ENCODE data around the gene RNASEH1. TPM values are rescaled to one million over a fixed set of nuclear protein-coding genes. Genes with fewer than 3 reads are reported as not detected.

The RNASEH1 gene
- polyA plus RNA-seq, 3 donors = 6.8 to 16.4 (median 14.2) TPM

DNA sequence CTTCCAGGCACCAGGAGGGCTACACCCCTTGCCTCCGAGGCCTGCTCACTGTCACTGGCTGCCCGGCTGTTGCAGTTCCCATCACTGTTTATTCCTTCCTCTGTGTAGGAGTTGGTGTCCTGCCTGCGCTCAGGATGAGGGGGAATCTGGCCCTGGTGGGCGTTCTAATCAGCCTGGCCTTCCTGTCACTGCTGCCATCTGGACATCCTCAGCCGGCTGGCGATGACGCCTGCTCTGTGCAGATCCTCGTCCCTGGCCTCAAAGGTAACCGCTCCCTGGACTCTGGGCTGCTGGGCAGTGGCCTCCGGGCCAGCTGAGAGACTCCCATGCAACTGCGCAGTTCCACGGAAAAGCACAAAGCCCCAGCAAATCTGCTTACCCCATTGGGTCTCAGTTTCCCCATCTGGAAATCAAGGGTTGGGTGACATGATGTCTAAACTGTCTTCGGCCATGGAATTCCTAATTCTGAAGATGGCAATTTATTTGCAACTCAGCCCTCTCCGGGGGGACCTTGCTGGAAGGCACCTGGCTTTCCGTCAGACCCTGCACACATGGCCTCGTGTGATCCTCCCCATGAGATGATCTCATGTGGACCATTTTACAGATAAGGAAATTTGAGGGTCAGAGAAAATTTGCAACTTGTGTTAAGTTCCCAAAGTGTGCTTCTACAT lies 46.2 kb upstream of the RNASEH1 start:
- H3K27me3 ChIP-seq (ENCODE audit: control insufficient read depth in 2 of 2, insufficient read depth in 2 of 2, low read length in 2 of 2) = no peaks in the 10 kb centered on the region
- no peak overlapping the region for H3K27ac ChIP-seq (ENCODE audit: low read depth in 1 of 2, low read length in 2 of 2)
- Mint-ChIP-seq H3K4me1 (no peaks in the 10 kb centered on the region), H3K27me3 (ENCODE audit: low read depth in 3 of 3) (peaks cover 2 to 4% (median 4%) of the 10 kb centered on the region in 3 donors), H3K9me3 (peaks cover 0 to 5% (median 0%) of the 10 kb centered on the region in 7 donors), H3K4me3 (no peak overlapping the region), H3K27ac (no peak overlapping the region), H3K36me3 (no peaks in the 10 kb centered on the region)
- no peak overlapping the region for H3K4me3 ChIP-seq (replicated peaks in 1 of 3; ENCODE audit: low read depth in 2 of 3, low read length in 3 of 3)
- H3K9me3 ChIP-seq (replicated peaks in 1 of 2; ENCODE audit: control insufficient read depth in 1 of 2, insufficient read depth in 1 of 2, low read length in 2 of 2) = no peaks in the 10 kb centered on the region
- intact Hi-C loops (cut with micrococcal nuclease) = no loop called here
- WGBS (ENCODE audit: insufficient coverage) = 94% methylated on average over 14 of the region's 16 CpGs
- no peaks in the 10 kb centered on the region for H3K79me2 ChIP-seq (ENCODE audit: insufficient read depth, low read length)
- TF ChIP-seq, protein P1, sequence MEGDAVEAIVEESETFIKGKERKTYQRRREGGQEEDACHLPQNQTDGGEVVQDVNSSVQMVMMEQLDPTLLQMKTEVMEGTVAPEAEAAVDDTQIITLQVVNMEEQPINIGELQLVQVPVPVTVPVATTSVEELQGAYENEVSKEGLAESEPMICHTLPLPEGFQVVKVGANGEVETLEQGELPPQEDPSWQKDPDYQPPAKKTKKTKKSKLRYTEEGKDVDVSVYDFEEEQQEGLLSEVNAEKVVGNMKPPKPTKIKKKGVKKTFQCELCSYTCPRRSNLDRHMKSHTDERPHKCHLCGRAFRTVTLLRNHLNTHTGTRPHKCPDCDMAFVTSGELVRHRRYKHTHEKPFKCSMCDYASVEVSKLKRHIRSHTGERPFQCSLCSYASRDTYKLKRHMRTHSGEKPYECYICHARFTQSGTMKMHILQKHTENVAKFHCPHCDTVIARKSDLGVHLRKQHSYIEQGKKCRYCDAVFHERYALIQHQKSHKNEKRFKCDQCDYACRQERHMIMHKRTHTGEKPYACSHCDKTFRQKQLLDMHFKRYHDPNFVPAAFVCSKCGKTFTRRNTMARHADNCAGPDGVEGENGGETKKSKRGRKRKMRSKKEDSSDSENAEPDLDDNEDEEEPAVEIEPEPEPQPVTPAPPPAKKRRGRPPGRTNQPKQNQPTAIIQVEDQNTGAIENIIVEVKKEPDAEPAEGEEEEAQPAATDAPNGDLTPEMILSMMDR (IDR thresholded peaks at IDR 0.05) = no peak
- no peaks in the 10 kb centered on the region for H4K20me1 ChIP-seq (ENCODE audit: insufficient read depth, low read length)
- no peak for DNase-seq
- H2AFZ ChIP-seq (ENCODE audit: insufficient read depth, low read depth, low read length, poor library complexity, severe bottlenecking) = no peak overlapping the region
- no peak overlapping the region for H3K9ac ChIP-seq (ENCODE audit: insufficient read depth, low read length, poor library complexity, severe bottlenecking)
- H3K4me1 ChIP-seq (ENCODE audit: control insufficient read depth in 1 of 2, insufficient read depth in 2 of 2, low read length in 2 of 2) = no peaks in the 10 kb centered on the region
- H3K4me2 ChIP-seq (replicated peaks; ENCODE audit: extremely low read depth, low read length, poor library complexity, severe bottlenecking) = no peak overlapping the region
- no peaks in the 10 kb centered on the region for H3K36me3 ChIP-seq (replicated peaks in 1 of 2; ENCODE audit: control insufficient read depth in 1 of 2, insufficient read depth in 2 of 2, low read length in 2 of 2)

- Histone ChIP-seq H3K4me3 (replicated peaks in 1 of 3; ENCODE audit: low read depth in 2 of 3, low read length in 3 of 3) (no peak overlapping the region), H3K27me3 (ENCODE audit: control insufficient read depth in 2 of 2, insufficient read depth in 2 of 2, low read length in 2 of 2) (no peaks in the 10 kb centered on the region), H3K4me2 (replicated peaks; ENCODE audit: extremely low read depth, low read length, poor library complexity, severe bottlenecking) (no peak overlapping the region), H3K4me1 (ENCODE audit: control insufficient read depth in 1 of 2, insufficient read depth in 2 of 2, low read length in 2 of 2) (peaks cover 0 to 4% of the 10 kb centered on the region in 2 donors), H4K20me1 (ENCODE audit: insufficient read depth, low read length) (no peaks in the 10 kb centered on the region), H3K79me2 (ENCODE audit: insufficient read depth, low read length) (no peaks in the 10 kb centered on the region), H3K9ac (ENCODE audit: insufficient read depth, low read length, poor library complexity, severe bottlenecking) (no peak overlapping the region), H3K9me3 (replicated peaks in 1 of 2; ENCODE audit: control insufficient read depth in 1 of 2, insufficient read depth in 1 of 2, low read length in 2 of 2) (no peaks in the 10 kb centered on the region), H2AFZ (ENCODE audit: insufficient read depth, low read depth, low read length, poor library complexity, severe bottlenecking) (no peak overlapping the region), H3K36me3 (replicated peaks in 1 of 2; ENCODE audit: control insufficient read depth in 1 of 2, insufficient read depth in 2 of 2, low read length in 2 of 2) (no peaks in the 10 kb centered on the region), H3K27ac (ENCODE audit: low read depth in 1 of 2, low read length in 2 of 2) (no peak overlapping the region)
- H3K4me1 Mint-ChIP-seq = peaks cover 4% of the 10 kb centered on the region
- TF ChIP-seq, protein P1 (IDR thresholded peaks at IDR 0.05) = no peak
- peaks cover 0 to 5% (median 0%) of the 10 kb centered on the region in 7 donors for H3K9me3 Mint-ChIP-seq
- peak overlapping the region in 1 of 7 donors; percentile 61 for H3K27ac Mint-ChIP-seq
- DNase-seq = no peak
- 98% methylated on average over 13 of the region's 19 CpGs for WGBS (ENCODE audit: insufficient coverage)
- intact Hi-C loops (cut with micrococcal nuclease) = no loop called here
- H3K27me3 Mint-ChIP-seq (ENCODE audit: low read depth in 3 of 3) = peaks cover 2 to 4% (median 4%) of the 10 kb centered on the region in 3 donors
- no peak overlapping the region for H3K4me3 Mint-ChIP-seq
- H3K36me3 Mint-ChIP-seq = no peaks in the 10 kb centered on the region
These were observed 45.5 kb upstream of the RNASEH1 start for GRCh38 chr2:3603536-3604206.
